OCI-LY1 (cell line): ENCODE measurements around the gene TAF6.
A peak's percentile ranks its signal among the peaks of the same experiment; 100 is the strongest.

ENCODE experiments used
- H2AFZ ChIP-seq: fragments of 200-600 bp; sonication (generic), shearing (Covaris generic); 2 replicates; pipeline ENCODE4 v1.6.0; 2014; ENCODE audit warnings: antibody characterized with exemption, mild to moderate bottlenecking, low read length
- H3F3A ChIP-seq: fragments of 200-600 bp; sonication (generic), shearing (Covaris generic); 2 replicates; pipeline ENCODE4 v1.6.0; 2014; ENCODE audit warnings: mild to moderate bottlenecking, antibody characterized with exemption, low read length, moderate library complexity; ENCODE audit not compliant: insufficient read depth
- H3K27ac ChIP-seq: fragments of 200-600 bp; sonication (generic); 2 replicates; pipeline ENCODE4 v1.5.1; 2014; ENCODE audit warnings: low read length, mixed run types, mild to moderate bottlenecking, low read depth; ENCODE audit not compliant: poor library complexity, severe bottlenecking
- H3K27me3 ChIP-seq: fragments of 200-600 bp; sonication (generic); 2 replicates; pipeline ENCODE4 v1.6.0; 2014; ENCODE audit warnings: antibody characterized with exemption, mild to moderate bottlenecking, low read length, moderate library complexity; ENCODE audit not compliant: insufficient read depth
- H3K36me3 ChIP-seq: fragments of 200-600 bp; sonication (generic); 2 replicates; pipeline ENCODE4 v1.6.1; 2014; ENCODE audit warnings: mild to moderate bottlenecking, antibody characterized with exemption, low read length, moderate library complexity, mixed read lengths; ENCODE audit not compliant: insufficient read depth
- H3K4me1 ChIP-seq: fragments of 200-600 bp; sonication (generic); 2 replicates; pipeline ENCODE4 v1.5.1; 2014; ENCODE audit warnings: mild to moderate bottlenecking, low read length, moderate library complexity; ENCODE audit not compliant: insufficient read depth, severe bottlenecking
- H3K4me2 ChIP-seq: fragments of 200-600 bp; sonication (generic), shearing (Covaris generic); 2 replicates; pipeline ENCODE4 v1.6.1; 2014; ENCODE audit warnings: low read length
- H3K4me3 ChIP-seq: fragments of 200-600 bp; sonication (generic); 2 replicates; pipeline ENCODE4 v1.5.1; 2014; ENCODE audit warnings: low read length, low read depth, mild to moderate bottlenecking, mixed read lengths; ENCODE audit not compliant: poor library complexity, severe bottlenecking
- H3K79me2 ChIP-seq: fragments of 200-600 bp; shearing (Covaris generic); 2 replicates; pipeline ENCODE4 v1.6.1; 2016; ENCODE audit warnings: mixed run types, low read length, mixed read lengths; ENCODE audit not compliant: insufficient read depth
- H3K9ac ChIP-seq: fragments of 200-600 bp; sonication (generic), shearing (Covaris generic); 2 replicates; pipeline ENCODE4 v1.6.1; 2014; ENCODE audit warnings: mild to moderate bottlenecking, low read length, mixed read lengths
- H3K9me2 ChIP-seq: fragments of 200-600 bp; sonication (generic), shearing (Covaris generic); 2 replicates; pipeline ENCODE4 v1.6.1; 2014; ENCODE audit warnings: low read depth, mild to moderate bottlenecking, low read length, mixed read lengths
- H3K9me3 ChIP-seq: fragments of 200-600 bp; shearing (Covaris generic); 2 replicates; pipeline ENCODE4 v1.6.1; 2014; ENCODE audit warnings: low read length, mixed read lengths
- H4K20me1 ChIP-seq: fragments of 200-600 bp; sonication (generic), shearing (Covaris generic); 2 replicates; pipeline ENCODE4 v1.6.0; 2016; ENCODE audit warnings: mild to moderate bottlenecking, low read length; ENCODE audit not compliant: insufficient read depth
- EZH2 ChIP-seq: fragments of 200-600 bp; sonication (generic), shearing (Covaris generic); IDR thresholded peaks from 2 replicates; pipeline ENCODE4 v1.8.0; 2017; ENCODE audit warnings: borderline replicate concordance, mixed run types, mild to moderate bottlenecking, antibody characterized with exemption, low read length, moderate library complexity, mixed read lengths
- TF ChIP-seq, protein P1 (sequence below): fragments of 200-600 bp; sonication (generic), shearing (Covaris generic); IDR thresholded peaks from 2 replicates; pipeline ENCODE4 v1.5.1; 2017; ENCODE audit warnings: mild to moderate bottlenecking, antibody characterized with exemption, low read length, moderate library complexity, mixed read lengths

The TAF6 gene

GRCh38 chr7:100120733-100121036 lies 1.5 kb upstream of the TAF6 start:
- peak overlapping the region; percentile 79 for H3K4me2 ChIP-seq
- H3K4me1 ChIP-seq = peaks cover 42% of the 10 kb centered on the region
- H3K9me2 ChIP-seq = no peaks in the 10 kb centered on the region
- H3K36me3 ChIP-seq = peaks cover 18% of the 10 kb centered on the region; the same call in 1 of the 2 replicates
- H3K27me3 ChIP-seq = no peaks in the 10 kb centered on the region
- H3K9ac ChIP-seq = peak overlapping the region; percentile 78
- no peaks in the 10 kb centered on the region for H4K20me1 ChIP-seq
- H3K4me3 ChIP-seq = peak overlapping the region; percentile 75
- H3K27ac ChIP-seq = peak overlapping the region; percentile 76
- no peaks in the 10 kb centered on the region for H3F3A ChIP-seq
- no peaks in the 10 kb centered on the region for H3K79me2 ChIP-seq
- TF ChIP-seq, protein P1, sequence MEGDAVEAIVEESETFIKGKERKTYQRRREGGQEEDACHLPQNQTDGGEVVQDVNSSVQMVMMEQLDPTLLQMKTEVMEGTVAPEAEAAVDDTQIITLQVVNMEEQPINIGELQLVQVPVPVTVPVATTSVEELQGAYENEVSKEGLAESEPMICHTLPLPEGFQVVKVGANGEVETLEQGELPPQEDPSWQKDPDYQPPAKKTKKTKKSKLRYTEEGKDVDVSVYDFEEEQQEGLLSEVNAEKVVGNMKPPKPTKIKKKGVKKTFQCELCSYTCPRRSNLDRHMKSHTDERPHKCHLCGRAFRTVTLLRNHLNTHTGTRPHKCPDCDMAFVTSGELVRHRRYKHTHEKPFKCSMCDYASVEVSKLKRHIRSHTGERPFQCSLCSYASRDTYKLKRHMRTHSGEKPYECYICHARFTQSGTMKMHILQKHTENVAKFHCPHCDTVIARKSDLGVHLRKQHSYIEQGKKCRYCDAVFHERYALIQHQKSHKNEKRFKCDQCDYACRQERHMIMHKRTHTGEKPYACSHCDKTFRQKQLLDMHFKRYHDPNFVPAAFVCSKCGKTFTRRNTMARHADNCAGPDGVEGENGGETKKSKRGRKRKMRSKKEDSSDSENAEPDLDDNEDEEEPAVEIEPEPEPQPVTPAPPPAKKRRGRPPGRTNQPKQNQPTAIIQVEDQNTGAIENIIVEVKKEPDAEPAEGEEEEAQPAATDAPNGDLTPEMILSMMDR = no peak
- TF ChIP-seq EZH2 = no peak
- H3K9me3 ChIP-seq = no peaks in the 10 kb centered on the region
- H2AFZ ChIP-seq = no peak overlapping the region

GRCh38 chr7:100119970-100120732 lies 993 bp upstream of the TAF6 start:
- no peak for TF ChIP-seq EZH2
- TF ChIP-seq, protein P1 = no peak
- Histone ChIP-seq H3K9me2 (no peaks in the 10 kb centered on the region), H3K4me1 (peaks cover 37% of the 10 kb centered on the region), H3K27me3 (no peaks in the 10 kb centered on the region), H2AFZ (no peak overlapping the region), H3K9ac (peak overlapping the region; percentile 78), H4K20me1 (no peaks in the 10 kb centered on the region), H3K27ac (peak overlapping the region; percentile 76), H3K9me3 (no peaks in the 10 kb centered on the region), H3K4me2 (peak overlapping the region; percentile 79), H3K4me3 (peak overlapping the region; percentile 75), H3F3A (no peaks in the 10 kb centered on the region), H3K36me3 (peaks cover 14% of the 10 kb centered on the region; the same call in 1 of the 2 replicates), H3K79me2 (no peaks in the 10 kb centered on the region)

DNA sequence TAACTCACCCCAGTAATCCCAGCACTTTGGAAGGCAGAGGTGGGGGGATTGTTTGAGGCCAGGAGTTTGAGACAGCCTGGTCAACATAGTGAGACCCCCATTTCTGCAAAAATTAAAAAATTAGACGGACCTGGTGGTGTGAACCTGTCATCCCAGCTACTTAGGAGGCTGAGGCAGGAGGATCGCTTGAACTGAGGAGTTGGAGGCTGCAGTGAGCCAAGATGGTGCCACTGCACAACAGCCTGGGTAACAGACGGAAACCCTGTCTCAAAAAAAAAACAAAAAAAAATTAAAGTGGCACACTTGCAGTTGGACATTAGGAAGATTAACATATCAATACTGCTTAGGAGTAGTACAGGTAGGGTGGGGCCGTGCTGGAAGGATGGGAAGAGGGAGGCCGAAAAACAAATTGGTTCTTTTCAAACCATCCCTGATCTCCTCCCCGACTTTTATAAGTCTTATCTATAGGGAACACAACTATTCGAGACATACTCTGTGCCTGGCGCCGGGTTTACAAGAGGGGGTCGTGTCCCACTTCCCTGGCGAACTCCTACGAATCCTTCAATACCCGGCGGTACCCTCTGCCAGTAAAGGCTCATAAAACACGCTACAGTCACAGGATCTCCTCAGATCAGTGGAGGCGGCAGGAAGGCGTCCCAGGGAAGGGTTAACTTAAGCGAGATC lies 628 bp downstream of the TAF6 start:
- Histone ChIP-seq H4K20me1 (no peaks in the 10 kb centered on the region), H2AFZ (no peak overlapping the region), H3K27ac (peak overlapping the region; percentile 76)

More for the DNA sequence above, 628 bp downstream of the TAF6 start:
- Histone ChIP-seq H3K36me3 (peaks cover 7% of the 10 kb centered on the region), H3K27me3 (no peaks in the 10 kb centered on the region), H3F3A (no peaks in the 10 kb centered on the region), H3K4me2 (peak overlapping the region; percentile 79), H3K4me1 (peaks cover 29% of the 10 kb centered on the region), H3K9me2 (no peaks in the 10 kb centered on the region), H3K4me3 (peak overlapping the region; percentile 75), H3K9ac (peak overlapping the region; percentile 78), H3K9me3 (no peaks in the 10 kb centered on the region), H3K79me2 (no peaks in the 10 kb centered on the region)
- TF ChIP-seq, protein P1 = no peak
- no peak for TF ChIP-seq EZH2
